HepG2 (cell line): ENCODE results near the gene RHBDL1. TPM values are rescaled to one million over a fixed set of nuclear protein-coding genes. Genes with fewer than 3 reads are reported as not detected.

Experiments
- BRF2 ChIP-seq: sonication (generic); formaldehyde crosslinking; IDR thresholded peaks from 2 replicates; pipeline ENCODE4 v1.8.1; 2022; ENCODE audit warnings: mild to moderate bottlenecking, missing genetic modification reagents
- ELF1 ChIP-seq: sonication (generic); formaldehyde crosslinking; IDR thresholded peaks from 2 replicates; pipeline ENCODE4 v1.4.0; 2020; ENCODE audit warnings: missing genetic modification reagents
- FOSL2 ChIP-seq: sonication (generic); formaldehyde crosslinking; IDR thresholded peaks from 2 replicates; pipeline ENCODE4 v1.4.0; 2020; ENCODE audit warnings: missing genetic modification reagents
- MIER3 ChIP-seq: IDR thresholded peaks from 2 replicates; pipeline ENCODE4 v1.6.1; 2016; ENCODE audit warnings: missing compliant biosample characterization, borderline replicate concordance
- PHF5A ChIP-seq: IDR thresholded peaks from one replicate; pipeline ENCODE4 v1.6.1; 2018; ENCODE audit warnings: low read depth, missing genetic modification reagents; ENCODE audit not compliant: unreplicated experiment
- RFX5 ChIP-seq: IDR thresholded peaks from 2 replicates; pipeline ENCODE4 v1.6.1; 2011; ENCODE audit warnings: low read depth, low read length, improper control_type of control experiment
- SAP130 ChIP-seq: IDR thresholded peaks from 2 replicates; pipeline ENCODE4 v1.6.1; 2016; ENCODE audit warnings: low read depth
- SNAPC4 ChIP-seq: sonication (generic); formaldehyde crosslinking; IDR thresholded peaks from 2 replicates; pipeline ENCODE4 v1.4.0; 2020; ENCODE audit warnings: mild to moderate bottlenecking, missing genetic modification reagents
- SP1 ChIP-seq, 2 experiments: fragments of 450-650 bp in 1 of 2; sonication (generic) in 1 of 2; formaldehyde crosslinking in 1 of 2; IDR thresholded peaks; 2 replicates each; pipeline versions ENCODE4 v1.4.0 to v1.6.1; 2016 to 2020; ENCODE audit warnings: missing genetic modification reagents in 1 of 2
- TCF7L2 ChIP-seq: IDR thresholded peaks from 2 replicates; pipeline ENCODE4 v1.6.1; 2011; ENCODE audit warnings: mild to moderate bottlenecking, low read depth, low read length, moderate library complexity
- TFAP4 ChIP-seq: sonication (generic); IDR thresholded peaks from 2 replicates; pipeline ENCODE4 v1.6.1; 2016; ENCODE audit warnings: low read depth, borderline replicate concordance
- TFDP1 ChIP-seq: IDR thresholded peaks from 2 replicates; pipeline ENCODE4 v1.6.1; 2016; ENCODE audit warnings: missing compliant biosample characterization, missing genetic modification reagents, borderline replicate concordance
- ZNF484 ChIP-seq: sonication (generic); formaldehyde crosslinking; IDR thresholded peaks from 2 replicates; pipeline ENCODE4 v1.5.1; 2020; ENCODE audit warnings: mild to moderate bottlenecking, low read depth, missing genetic modification reagents, borderline replicate concordance
- ZNF558 ChIP-seq: sonication (generic); formaldehyde crosslinking; IDR thresholded peaks from 2 replicates; pipeline ENCODE4 v1.9.0; 2022; ENCODE audit warnings: mild to moderate bottlenecking, missing genetic modification reagents, borderline replicate concordance
- ZSCAN30 ChIP-seq: sonication (generic); formaldehyde crosslinking; IDR thresholded peaks from 2 replicates; pipeline ENCODE4 v1.5.0; 2020; ENCODE audit warnings: mild to moderate bottlenecking, missing genetic modification reagents
- polyA plus RNA-seq, 8 experiments: library from polyadenylated mRNA; depleted of rRNA in 3 of 8; stranded (reverse) in 7 of 8; unstranded in 1 of 8; fragments of >200 nt; fragmentation: Illumina TruSeq in 4 of 8; extraction: Trizol in 4 of 8; gene quantifications; 2 replicates each; pipeline versions ENCODE4 v1.2.1 to v1.2.3, GENCODE V29; 2011 to 2016; ENCODE audit warnings: low read depth in 4 of 8, missing spikeins in 1 of 8, mixed read lengths in 1 of 8; ENCODE audit not compliant: insufficient read depth in 1 of 8
- total RNA-seq, 5 experiments: library from RNA; depleted of rRNA; stranded (reverse); fragments of >200 nt; fragmentation: Illumina TruSeq; extraction: Trizol; gene quantifications; 2 replicates each; pipeline ENCODE4 v1.2.3, GENCODE V29; 2016; ENCODE audit warnings: low read depth in 1 of 5
- TF ChIP-seq, protein P1 (sequence below): sonication (generic); formaldehyde crosslinking; IDR thresholded peaks from 2 replicates; pipeline ENCODE4 v1.8.0; 2022; ENCODE audit warnings: mild to moderate bottlenecking, missing genetic modification reagents, borderline replicate concordance
- TF ChIP-seq, protein P2 (sequence below): sonication (generic); formaldehyde crosslinking; IDR thresholded peaks from 2 replicates; pipeline ENCODE4 v1.4.0; 2020; ENCODE audit warnings: missing genetic modification reagents

The RHBDL1 gene
- total and polyA plus RNA-seq, 2 of the 13 experiments (the other 11 are each of a cell fraction or from before 2014, with no cell fraction given): 1.8 to 3.8 TPM

DNA sequence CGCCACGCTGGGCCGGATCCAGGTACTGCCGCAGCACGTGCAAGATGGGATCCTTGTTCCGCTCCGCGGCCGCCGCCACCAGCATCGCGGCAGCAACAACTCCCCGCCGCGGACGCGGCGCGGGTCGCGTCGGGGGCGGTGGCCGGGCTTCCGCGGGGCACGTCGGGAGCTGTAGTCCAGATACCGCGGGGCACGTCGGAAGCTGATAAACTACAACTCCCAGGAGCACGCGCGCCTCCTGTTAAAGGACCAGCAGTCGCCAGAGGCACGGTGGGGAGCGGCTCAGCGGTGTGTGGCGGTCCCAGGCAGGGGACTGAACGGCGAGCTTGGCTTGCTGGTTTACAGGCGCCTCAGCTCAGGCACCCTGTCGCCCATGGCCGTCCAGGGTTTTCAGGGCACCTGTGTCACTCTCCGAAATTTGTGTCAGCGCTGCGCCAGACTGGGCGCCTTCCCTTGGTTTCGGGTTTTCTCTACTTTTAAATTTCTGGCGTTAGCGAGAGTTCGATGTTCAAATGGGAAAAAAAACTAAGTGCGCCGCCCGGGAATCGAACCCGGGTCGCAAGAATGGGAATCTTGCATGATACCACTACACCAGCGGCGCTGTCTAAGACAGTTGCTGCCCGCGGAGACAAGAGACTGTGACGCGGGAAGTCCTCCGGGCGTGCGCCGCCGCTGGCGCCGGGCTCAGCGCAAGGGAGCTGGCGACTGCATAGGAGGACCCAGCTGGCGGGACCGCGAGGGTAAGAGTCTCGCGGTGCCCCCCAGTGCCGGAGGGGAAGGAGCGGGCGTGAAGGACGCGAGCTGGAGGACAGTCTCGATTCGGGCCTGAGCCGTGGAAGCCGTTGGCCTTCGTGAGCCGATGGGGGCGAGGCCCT lies 39.0 kb upstream of the RHBDL1 start, which contains the start of gene METTL26 (continued):
- TF ChIP-seq, protein P1, sequence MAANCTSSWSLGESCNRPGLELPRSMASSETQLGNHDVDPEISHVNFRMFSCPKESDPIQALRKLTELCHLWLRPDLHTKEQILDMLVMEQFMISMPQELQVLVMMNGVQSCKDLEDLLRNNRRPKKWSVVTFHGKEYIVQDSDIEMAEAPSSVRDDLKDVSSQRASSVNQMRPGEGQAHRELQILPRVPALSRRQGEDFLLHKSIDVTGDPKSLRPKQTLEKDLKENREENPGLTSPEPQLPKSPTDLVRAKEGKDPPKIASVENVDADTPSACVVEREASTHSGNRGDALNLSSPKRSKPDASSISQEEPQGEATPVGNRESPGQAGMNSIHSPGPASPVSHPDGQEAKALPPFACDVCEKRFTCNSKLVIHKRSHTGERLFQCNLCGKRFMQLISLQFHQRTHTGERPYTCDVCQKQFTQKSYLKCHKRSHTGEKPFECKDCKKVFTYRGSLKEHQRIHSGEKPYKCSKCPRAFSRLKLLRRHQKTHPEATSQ: peak; percentile 76; the same call in 1 of the 2 replicates
- TF ChIP-seq TFAP4 (no peak; the same call in 1 of the 2 replicates), ZNF558 (no peak; the same call in 1 of the 2 replicates), RFX5 (no peak), SP1 (IDR thresholded peaks at IDR 0.05) (no peak), SP1 (CRISPR knock-in tag; IDR thresholded peaks at IDR 0.05) (peak; percentile 75), TFDP1 (peak; percentile 87), TCF7L2 (no peak), SAP130 (CRISPR knock-in tag) (peak; percentile 89), ELF1 (peak; percentile 56; the same call in 1 of the 2 replicates), PHF5A (CRISPR knock-in tag) (peak; percentile 23), ZSCAN30 (CRISPR knock-in tag) (no peak), MIER3 (CRISPR knock-in tag) (peak; percentile 49; the same call in 1 of the 2 replicates), FOSL2 (CRISPR knock-in tag) (peak; percentile 16; the same call in 1 of the 2 replicates), SNAPC4 (CRISPR knock-in tag) (peak; percentile 82), ZNF484 (CRISPR knock-in tag) (no peak; the same call in 1 of the 2 replicates), BRF2 (CRISPR knock-in tag) (0 out of 2 replicates have a peak, but pooled peaks have one; percentile 45)
- TF ChIP-seq, protein P2, sequence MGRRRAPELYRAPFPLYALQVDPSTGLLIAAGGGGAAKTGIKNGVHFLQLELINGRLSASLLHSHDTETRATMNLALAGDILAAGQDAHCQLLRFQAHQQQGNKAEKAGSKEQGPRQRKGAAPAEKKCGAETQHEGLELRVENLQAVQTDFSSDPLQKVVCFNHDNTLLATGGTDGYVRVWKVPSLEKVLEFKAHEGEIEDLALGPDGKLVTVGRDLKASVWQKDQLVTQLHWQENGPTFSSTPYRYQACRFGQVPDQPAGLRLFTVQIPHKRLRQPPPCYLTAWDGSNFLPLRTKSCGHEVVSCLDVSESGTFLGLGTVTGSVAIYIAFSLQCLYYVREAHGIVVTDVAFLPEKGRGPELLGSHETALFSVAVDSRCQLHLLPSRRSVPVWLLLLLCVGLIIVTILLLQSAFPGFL: no peak
